GM18907 (cell line): Measurements from ENCODE around the gene TRPT1.

Experiments
- ATAC-seq: cut with Tn5 transposase; IDR thresholded peaks from one replicate; pipeline ENCODE4 v1.9.1; 2021; ENCODE audit warnings: mild to moderate bottlenecking, moderate library complexity; ENCODE audit not compliant: unreplicated experiment

Gene TRPT1

GRCh38 chr11:64210301-64211020 lies 15.5 kb downstream of the TRPT1 start:
- ATAC-seq = no peak

- ATAC-seq = no peak
These were observed 16.5 kb downstream of the TRPT1 start for GRCh38 chr11:64209563-64209843.

GRCh38 chr11:64208796-64209562 lies 17.0 kb downstream of the TRPT1 start:
- no peak for ATAC-seq

- no peak for ATAC-seq
These were observed 17.7 kb downstream of the TRPT1 start for GRCh38 chr11:64208086-64208795.

- ATAC-seq = peak; percentile 49
These were observed 18.5 kb downstream of the TRPT1 start for GRCh38 chr11:64207256-64208085.

GRCh38 chr11:64206457-64207255 lies 19.3 kb downstream of the TRPT1 start, which contains the start of gene FERMT3:
Gene FERMT3, plus strand, starts transcription at chr11:64206721. Its CDS starts 644 bp downstream, at chr11:64207365.
- peak; percentile 38 for ATAC-seq

- ATAC-seq = no peak
These were observed 21.5 kb downstream of the TRPT1 start for GRCh38 chr11:64204464-64204989.

GRCh38 chr11:64204080-64204440 lies 21.9 kb downstream of the TRPT1 start:
- ATAC-seq = no peak

- no peak for ATAC-seq
These were observed 22.4 kb downstream of the TRPT1 start for GRCh38 chr11:64203421-64204079.

GRCh38 chr11:64202992-64203391 lies 23.0 kb downstream of the TRPT1 start:
- no peak for ATAC-seq

GRCh38 chr11:64201543-64201942 lies 24.4 kb downstream of the TRPT1 start:
- ATAC-seq = no peak

- no peak for ATAC-seq
These were observed 27.5 kb downstream of the TRPT1 start for GRCh38 chr11:64198511-64198910.

GRCh38 chr11:64196626-64197025 lies 29.4 kb downstream of the TRPT1 start:
- ATAC-seq = no peak

GRCh38 chr11:64192434-64192833 lies 33.6 kb downstream of the TRPT1 start:
- no peak for ATAC-seq

GRCh38 chr11:64186492-64187165 lies 39.4 kb downstream of the TRPT1 start:
- no peak for ATAC-seq

- peak; percentile 86 for ATAC-seq
These were observed 40.1 kb downstream of the TRPT1 start, which contains the start of gene STIP1 for GRCh38 chr11:64185693-64186491. Gene STIP1, plus strand, starts transcription at chr11:64186171. Its CDS starts 91 bp downstream, at chr11:64186262.

GRCh38 chr11:64185175-64185692 lies 40.8 kb downstream of the TRPT1 start:
- ATAC-seq = peak; percentile 27

GRCh38 chr11:64183890-64184289 lies 42.1 kb downstream of the TRPT1 start:
- no peak for ATAC-seq
